ENCODE results near the gene CYB5D1. TPM values are rescaled to one million over a fixed set of nuclear protein-coding genes. Genes with fewer than 3 reads are reported as not detected.

The CYB5D1 gene
- total and polyA plus RNA-seq, 2 of the 8 experiments (the other 6 are each of a cell fraction or from before 2014, with no cell fraction given): 11.0 to 18.0 TPM

GRCh38 chr17:7893187-7893880, 35.5 kb downstream of the CYB5D1 start (continued):
- TF ChIP-seq CHD7 (IDR thresholded peaks at IDR 0.05; ENCODE audit: insufficient replicate concordance, low read length) (no peak), KDM1A (IDR thresholded peaks at IDR 0.05; ENCODE audit: borderline replicate concordance, low read length) (no peak), BCL11A (IDR thresholded peaks at IDR 0.05; ENCODE audit: low read depth in 2 of 2, low read length in 2 of 2) (no peak), MAX (IDR thresholded peaks at IDR 0.05) (no peak)

All from H1 (cell line).